ENCODE data around the gene STARD4. TPM values are rescaled to one million over a fixed set of nuclear protein-coding genes. Genes with fewer than 3 reads are reported as not detected.
A peak's percentile ranks its signal among the peaks of the same experiment; 100 is the strongest.

STARD4 gene
- total RNA-seq, 1 donor from 2014 or later = 91.4 TPM

DNA sequence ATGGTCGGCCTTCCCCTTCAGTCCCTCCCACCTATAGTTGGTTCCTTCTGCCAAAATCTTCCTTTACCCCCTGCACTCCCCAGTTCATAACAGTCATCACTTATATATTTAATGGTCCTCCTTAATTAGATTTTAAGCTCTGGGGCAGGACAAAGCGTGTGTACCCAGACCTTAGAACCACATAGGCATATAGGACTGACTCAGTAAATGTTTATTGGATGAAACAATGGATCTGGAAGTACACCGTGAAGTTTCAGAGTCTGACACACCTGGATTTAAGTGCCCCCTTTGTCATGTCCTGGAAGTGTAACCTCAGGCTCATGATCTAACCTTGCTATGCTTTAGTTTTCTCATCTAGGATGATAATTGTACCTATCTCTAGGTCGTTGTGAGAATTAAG lies 32.0 kb downstream of the STARD4 start:
- FAIRE-seq (no peak), DNase-seq (ENCODE audit: low read depth) (peak; percentile 7)

DNA sequence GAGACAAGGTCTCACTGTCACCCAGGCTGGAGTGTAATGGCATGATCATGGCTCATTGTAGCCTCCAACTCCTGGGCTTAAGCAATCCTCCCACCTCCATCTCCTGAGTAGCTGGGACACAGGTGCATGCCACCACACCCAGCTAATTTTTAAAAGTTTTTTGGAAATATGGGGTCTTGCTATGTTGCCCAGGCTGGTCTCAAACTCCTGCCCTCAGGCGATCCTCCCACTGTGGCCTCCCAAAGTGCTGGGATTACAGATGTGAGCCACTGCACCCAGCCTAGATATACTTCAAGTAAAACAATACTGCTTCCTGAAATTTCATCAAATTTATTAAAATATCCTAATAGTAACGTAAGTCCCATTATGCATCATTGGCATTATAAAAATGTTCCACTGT lies 33.4 kb downstream of the STARD4 start:
- Histone ChIP-seq H3K4me3 (ENCODE audit: low read depth, low read length) (no peak overlapping the region), H3K36me3 (ENCODE audit: control insufficient read depth, insufficient read depth, low read length) (no peaks in the 10 kb centered on the region), H3K27me3 (ENCODE audit: control insufficient read depth, insufficient read depth, low read length) (no peaks in the 10 kb centered on the region)
- DNase-seq (ENCODE audit: low read depth) = no peak
- TF ChIP-seq, protein P1, sequence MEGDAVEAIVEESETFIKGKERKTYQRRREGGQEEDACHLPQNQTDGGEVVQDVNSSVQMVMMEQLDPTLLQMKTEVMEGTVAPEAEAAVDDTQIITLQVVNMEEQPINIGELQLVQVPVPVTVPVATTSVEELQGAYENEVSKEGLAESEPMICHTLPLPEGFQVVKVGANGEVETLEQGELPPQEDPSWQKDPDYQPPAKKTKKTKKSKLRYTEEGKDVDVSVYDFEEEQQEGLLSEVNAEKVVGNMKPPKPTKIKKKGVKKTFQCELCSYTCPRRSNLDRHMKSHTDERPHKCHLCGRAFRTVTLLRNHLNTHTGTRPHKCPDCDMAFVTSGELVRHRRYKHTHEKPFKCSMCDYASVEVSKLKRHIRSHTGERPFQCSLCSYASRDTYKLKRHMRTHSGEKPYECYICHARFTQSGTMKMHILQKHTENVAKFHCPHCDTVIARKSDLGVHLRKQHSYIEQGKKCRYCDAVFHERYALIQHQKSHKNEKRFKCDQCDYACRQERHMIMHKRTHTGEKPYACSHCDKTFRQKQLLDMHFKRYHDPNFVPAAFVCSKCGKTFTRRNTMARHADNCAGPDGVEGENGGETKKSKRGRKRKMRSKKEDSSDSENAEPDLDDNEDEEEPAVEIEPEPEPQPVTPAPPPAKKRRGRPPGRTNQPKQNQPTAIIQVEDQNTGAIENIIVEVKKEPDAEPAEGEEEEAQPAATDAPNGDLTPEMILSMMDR (IDR thresholded peaks at IDR 0.05; ENCODE audit: insufficient read depth, low read length, severe bottlenecking) = no peak
- FAIRE-seq = no peak

More for the DNA sequence above, 32.0 kb downstream of the STARD4 start:
- no peak overlapping the region for H3K4me3 ChIP-seq (ENCODE audit: low read depth, low read length)
- no peaks in the 10 kb centered on the region for H3K27me3 ChIP-seq (ENCODE audit: control insufficient read depth, insufficient read depth, low read length)
- no peaks in the 10 kb centered on the region for H3K36me3 ChIP-seq (ENCODE audit: control insufficient read depth, insufficient read depth, low read length)
- TF ChIP-seq, protein P1 (IDR thresholded peaks at IDR 0.05; ENCODE audit: insufficient read depth, low read length, severe bottlenecking) = no peak

DNA sequence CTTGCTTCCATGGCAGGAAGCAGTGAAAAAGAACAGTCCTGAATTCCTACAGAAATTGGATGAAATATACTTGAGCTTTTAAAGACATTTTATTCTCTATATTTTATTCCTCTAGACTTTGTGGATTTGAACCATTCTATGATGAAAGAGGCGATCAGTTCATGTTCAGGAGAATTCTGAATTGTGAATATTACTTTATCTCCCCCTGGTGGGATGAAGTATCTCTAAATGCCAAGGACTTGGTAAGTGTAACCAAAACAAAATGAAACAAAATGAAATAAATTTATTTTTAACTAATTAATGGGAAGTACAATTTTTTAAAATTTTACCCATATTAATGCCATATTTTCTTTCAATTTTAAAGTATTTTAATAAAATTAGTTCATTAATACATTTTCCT lies 34.1 kb downstream of the STARD4 start:
- TF ChIP-seq, protein P1 (IDR thresholded peaks at IDR 0.05; ENCODE audit: insufficient read depth, low read length, severe bottlenecking) = no peak
- H3K4me3 ChIP-seq (ENCODE audit: low read depth, low read length) = no peak overlapping the region
- DNase-seq (ENCODE audit: low read depth) (no peak), FAIRE-seq (no peak)
- no peaks in the 10 kb centered on the region for H3K36me3 ChIP-seq (ENCODE audit: control insufficient read depth, insufficient read depth, low read length)
- H3K27me3 ChIP-seq (ENCODE audit: control insufficient read depth, insufficient read depth, low read length) = no peaks in the 10 kb centered on the region

DNA sequence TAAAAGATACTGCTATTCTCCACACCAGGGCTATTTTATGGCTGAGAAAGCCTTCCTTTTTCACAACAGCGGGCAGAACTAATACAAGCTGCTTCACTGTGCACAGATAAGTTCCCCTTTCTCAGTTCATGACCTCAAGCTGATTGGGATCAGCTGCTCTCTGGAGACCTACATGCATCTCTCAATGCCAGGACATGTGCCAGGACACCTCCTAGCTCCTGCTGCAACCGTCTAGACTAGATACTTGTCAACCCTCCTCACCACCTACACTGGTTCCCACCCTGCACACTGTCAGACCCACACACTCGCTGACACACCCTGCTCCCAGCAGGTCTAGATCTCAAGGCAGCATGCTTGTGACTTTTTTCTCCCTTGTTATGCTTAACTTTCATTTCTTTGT lies 39.8 kb downstream of the STARD4 start:
- Histone ChIP-seq H3K4me3 (ENCODE audit: low read depth, low read length) (no peak overlapping the region), H3K36me3 (ENCODE audit: control insufficient read depth, insufficient read depth, low read length) (no peaks in the 10 kb centered on the region), H3K27me3 (ENCODE audit: control insufficient read depth, insufficient read depth, low read length) (no peaks in the 10 kb centered on the region)
- DNase-seq (ENCODE audit: low read depth) (no peak), FAIRE-seq (no peak)
- TF ChIP-seq, protein P1 (IDR thresholded peaks at IDR 0.05; ENCODE audit: insufficient read depth, low read length, severe bottlenecking) = no peak

DNA sequence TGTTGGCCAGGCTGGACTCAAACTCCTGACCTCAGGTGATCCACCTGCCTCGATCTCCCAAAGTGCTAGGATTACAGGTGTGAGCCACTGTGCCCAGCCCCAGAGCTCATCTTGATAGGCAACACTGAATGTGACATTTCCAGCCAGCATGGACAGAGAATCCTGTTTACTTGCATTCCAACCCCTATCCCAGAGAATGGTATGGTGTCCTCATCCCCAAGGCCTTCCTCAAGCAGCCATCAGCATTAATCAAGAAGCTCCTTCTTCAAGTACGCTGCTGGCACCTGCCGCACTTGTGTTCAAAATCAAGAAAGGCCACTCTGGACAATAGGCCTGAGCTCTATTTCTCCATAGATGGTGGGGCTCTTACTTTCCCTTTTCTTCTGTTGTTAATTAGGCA lies 40.2 kb downstream of the STARD4 start:
- FAIRE-seq (no peak), DNase-seq (ENCODE audit: low read depth) (no peak)
- no peaks in the 10 kb centered on the region for H3K27me3 ChIP-seq (ENCODE audit: control insufficient read depth, insufficient read depth, low read length)
- no peaks in the 10 kb centered on the region for H3K36me3 ChIP-seq (ENCODE audit: control insufficient read depth, insufficient read depth, low read length)
- TF ChIP-seq, protein P1 (IDR thresholded peaks at IDR 0.05; ENCODE audit: insufficient read depth, low read length, severe bottlenecking) = no peak
- H3K4me3 ChIP-seq (ENCODE audit: low read depth, low read length) = no peak overlapping the region

DNA sequence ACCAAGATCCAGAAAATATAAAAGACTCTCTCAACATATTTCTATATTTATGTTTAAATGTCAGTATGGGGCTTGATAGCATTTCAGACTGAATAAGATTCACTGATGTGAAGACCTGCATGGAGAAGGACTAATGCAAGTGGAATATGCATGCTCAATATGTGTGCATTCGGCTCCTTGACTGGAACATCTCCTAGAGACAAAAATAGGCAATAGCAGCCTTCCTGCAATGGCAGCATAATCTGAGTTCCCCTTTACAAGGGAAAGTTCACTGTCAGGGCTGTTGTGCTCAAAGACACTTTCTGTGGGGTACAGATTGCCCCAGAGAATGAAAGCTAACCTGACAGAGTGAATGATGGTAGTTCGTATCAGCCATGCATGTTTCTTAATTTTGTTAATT lies 42.4 kb downstream of the STARD4 start:
- FAIRE-seq = no peak
- Histone ChIP-seq H3K36me3 (ENCODE audit: control insufficient read depth, insufficient read depth, low read length) (no peaks in the 10 kb centered on the region), H3K4me3 (ENCODE audit: low read depth, low read length) (no peak overlapping the region), H3K27me3 (ENCODE audit: control insufficient read depth, insufficient read depth, low read length) (no peaks in the 10 kb centered on the region)
- TF ChIP-seq, protein P1 (IDR thresholded peaks at IDR 0.05; ENCODE audit: insufficient read depth, low read length, severe bottlenecking) = no peak
- no peak for DNase-seq (ENCODE audit: low read depth)
